A549 (cell line): Measurements from ENCODE around the gene SNF8. TPM values are rescaled to one million over a fixed set of nuclear protein-coding genes. Genes with fewer than 3 reads are reported as not detected.

Source experiments
- ATAC-seq, 2 experiments: fragments of 200-7000 bp in 1 of 2; fragments of >200 bp in 1 of 2; cut with Nextera tagmentation in 1 of 2; cut with Tn5 transposase in 1 of 2; 3 replicates each; pipeline versions ENCODE4 v1.8.0 to v1.9.1; 2018 to 2020; ENCODE audit warnings: mild to moderate bottlenecking in 1 of 2, moderate library complexity in 1 of 2
- CTCF ChIA-PET: fragments of 300-600 bp; sonication (Branson Sonifier 250); formaldehyde crosslinking; extraction: SDS; loops from one replicate; lab custom pipeline; 2021; ENCODE audit warnings: antibody characterized with exemption, inconsistent platforms; lab: Yijun Ruan, JAX
- POLR2A ChIA-PET: fragments of 350-600 bp; formaldehyde crosslinking; extraction: SDS; loops from one replicate; lab custom pipeline; 2021; ENCODE audit warnings: antibody characterized with exemption, inconsistent platforms; lab: Yijun Ruan, JAX
- DNase-seq, 2 experiments: peaks; one replicate each; pipeline versions ENCODE4 v3.0.0 to v3.0.0-alpha.2; 2011 to 2016; ENCODE audit warnings: low read depth in 1 of 2, low spot score in 1 of 2
- FAIRE-seq: peaks from 2 replicates; lab custom pipeline; 2011; peaks lifted over from hg19 to GRCh38; lab: Jason Lieb, UNC
- H3K27ac ChIP-seq, 2 experiments: fragments of >200 bp; sonication (Bioruptor Twin); formaldehyde crosslinking; 3 replicates each; pipeline ENCODE4 v1.5.1; 2016 to 2017
- H3K4me1 ChIP-seq: fragments of >200 bp; sonication (Bioruptor Twin); formaldehyde crosslinking; 3 replicates; pipeline ENCODE4 v1.6.1; 2016
- H3K4me2 ChIP-seq: fragments of >200 bp; sonication (Bioruptor Twin); formaldehyde crosslinking; 3 replicates; pipeline ENCODE4 v1.6.1; 2016
- H3K4me3 ChIP-seq: fragments of >200 bp; sonication (Bioruptor Twin); formaldehyde crosslinking; 3 replicates; pipeline ENCODE4 v1.5.1; 2016
- H3K9me3 ChIP-seq: fragments of >200 bp; sonication (Bioruptor Twin); formaldehyde crosslinking; 3 replicates; pipeline ENCODE4 v1.6.1; 2016
- CHD2 ChIP-seq: fragments of 150-350 bp; IDR thresholded peaks from 2 replicates; pipeline ENCODE4 v1.6.1; 2014; ENCODE audit warnings: low read length; ENCODE audit not compliant: partially characterized antibody
- CHD4 ChIP-seq: fragments of 200-600 bp; sonication (generic); IDR thresholded peaks from 2 replicates; pipeline ENCODE4 v1.6.1; 2016; ENCODE audit warnings: antibody characterized with exemption, mild to moderate bottlenecking, borderline replicate concordance
- CTCF ChIP-seq: fragments of >200 bp; sonication (Bioruptor Twin); formaldehyde crosslinking; IDR thresholded peaks from 3 replicates; pipeline ENCODE4 v1.5.1; 2016
- EHF ChIP-seq: fragments of 250-450 bp; sonication (Bioruptor Pico); IDR thresholded peaks from 2 replicates; pipeline ENCODE4 v1.5.0; 2020; ENCODE audit warnings: mild to moderate bottlenecking
- ELK1 ChIP-seq: fragments of 150-350 bp; IDR thresholded peaks from 2 replicates; pipeline ENCODE4 v1.6.1; 2014; ENCODE audit warnings: low read depth, mild to moderate bottlenecking, low read length
- ESRRA ChIP-seq: fragments of 150-350 bp; IDR thresholded peaks from 2 replicates; pipeline ENCODE4 v1.6.1; 2014; ENCODE audit warnings: mild to moderate bottlenecking, low read length, borderline replicate concordance
- FOSB ChIP-seq: fragments of 250-450 bp; sonication (Bioruptor Pico); IDR thresholded peaks from 2 replicates; pipeline ENCODE4 v1.5.0; 2020; ENCODE audit warnings: mild to moderate bottlenecking, moderate library complexity
- FOSL2 ChIP-seq, 2 experiments: fragments of 450-650 bp in 1 of 2; fragments of >200 bp in 1 of 2; sonication (Bioruptor Twin) in 1 of 2; formaldehyde crosslinking; IDR thresholded peaks; 2 replicates each; pipeline versions ENCODE4 v1.5.0 to v1.6.1; 2016 to 2020; ENCODE audit warnings: mild to moderate bottlenecking in 1 of 2, moderate library complexity in 1 of 2
- GATA3 ChIP-seq: IDR thresholded peaks from 2 replicates; pipeline ENCODE4 v1.6.1; 2012; ENCODE audit warnings: borderline replicate concordance
- HDAC2 ChIP-seq: fragments of 200-600 bp; sonication (generic); IDR thresholded peaks from 2 replicates; pipeline ENCODE4 v1.6.1; 2016
- HEYL ChIP-seq: fragments of 250-450 bp; sonication (Bioruptor Pico); IDR thresholded peaks from 2 replicates; pipeline ENCODE4 v1.8.0; 2021; ENCODE audit warnings: mild to moderate bottlenecking, moderate library complexity
- HMGXB4 ChIP-seq: fragments of 250-450 bp; sonication (Bioruptor Pico); IDR thresholded peaks from 2 replicates; pipeline ENCODE4 v1.5.0; 2021; ENCODE audit warnings: mild to moderate bottlenecking, moderate library complexity, borderline replicate concordance
- HOXA7 ChIP-seq: fragments of 250-450 bp; sonication (Bioruptor Pico); IDR thresholded peaks from 2 replicates; pipeline ENCODE4 v1.5.0; 2020; ENCODE audit warnings: mild to moderate bottlenecking, moderate library complexity
- JUN ChIP-seq, 2 experiments: fragments of >200 bp; sonication (Bioruptor Twin); formaldehyde crosslinking; IDR thresholded peaks; 2 replicates in 1 of 2; 3 replicates in 1 of 2; pipeline ENCODE4 v1.6.1; 2016 to 2017
- KDM5A ChIP-seq: fragments of 200-600 bp; sonication (generic); IDR thresholded peaks from 2 replicates; pipeline ENCODE4 v1.6.1; 2016; ENCODE audit warnings: antibody characterized with exemption, mild to moderate bottlenecking
- MAZ ChIP-seq: fragments of 150-350 bp; IDR thresholded peaks from 2 replicates; pipeline ENCODE4 v1.6.1; 2014; ENCODE audit warnings: antibody characterized with exemption, low read depth, low read length, borderline replicate concordance
- PBX3 ChIP-seq: IDR thresholded peaks from 2 replicates; pipeline ENCODE4 v1.6.1; 2012
- PHF8 ChIP-seq: fragments of 200-600 bp; sonication (generic); IDR thresholded peaks from 2 replicates; pipeline ENCODE4 v1.6.1; 2016; ENCODE audit warnings: low read depth, mild to moderate bottlenecking, antibody characterized with exemption, moderate library complexity, borderline replicate concordance
- POLR2A ChIP-seq: IDR thresholded peaks from 2 replicates; pipeline ENCODE4 v1.6.1; 2012; ENCODE audit warnings: mild to moderate bottlenecking, low read length
- RAD21 ChIP-seq, 2 experiments: fragments of >200 bp in 1 of 2; sonication (Bioruptor Twin) in 1 of 2; formaldehyde crosslinking in 1 of 2; IDR thresholded peaks in 1 of 2; conservative IDR thresholded peaks in 1 of 2; 2 replicates in 1 of 2; 3 replicates in 1 of 2; pipeline ENCODE4 v1.6.1; 2012 to 2018; ENCODE audit warnings: inconsistent platforms in 1 of 2
- RARB ChIP-seq: fragments of 250-450 bp; sonication (Bioruptor Pico); IDR thresholded peaks from 2 replicates; pipeline ENCODE4 v1.8.0; 2021; ENCODE audit warnings: mild to moderate bottlenecking, moderate library complexity
- RFX5 ChIP-seq: fragments of 450-650 bp; IDR thresholded peaks from 2 replicates; pipeline ENCODE4 v1.7.1; 2014; ENCODE audit warnings: antibody characterized with exemption, mild to moderate bottlenecking, moderate library complexity
- SMC3 ChIP-seq: fragments of >200 bp; sonication (Bioruptor Twin); formaldehyde crosslinking; IDR thresholded peaks from 3 replicates; pipeline ENCODE4 v1.6.1; 2018; ENCODE audit warnings: inconsistent platforms
- SREBF2 ChIP-seq: fragments of 450-650 bp; IDR thresholded peaks from 2 replicates; pipeline ENCODE4 v1.6.1; 2014; ENCODE audit warnings: mild to moderate bottlenecking, moderate library complexity
- TFCP2L1 ChIP-seq: fragments of 250-450 bp; sonication (Bioruptor Pico); IDR thresholded peaks from 2 replicates; pipeline ENCODE4 v1.5.0; 2021; ENCODE audit warnings: mild to moderate bottlenecking
- ZC3H11A ChIP-seq: fragments of 450-650 bp; IDR thresholded peaks from 2 replicates; pipeline ENCODE4 v1.6.1; 2014; ENCODE audit warnings: antibody characterized with exemption, mild to moderate bottlenecking
- ZNF302 ChIP-seq: fragments of 250-450 bp; sonication (Bioruptor Pico); IDR thresholded peaks from 2 replicates; pipeline ENCODE4 v1.9.0; 2021; ENCODE audit warnings: inconsistent platforms, mild to moderate bottlenecking, moderate library complexity
- ZSCAN20 ChIP-seq: fragments of 250-450 bp; sonication (Bioruptor Pico); IDR thresholded peaks from 2 replicates; pipeline ENCODE4 v1.8.0; 2022; ENCODE audit warnings: mild to moderate bottlenecking, moderate library complexity
- WGBS: methylation state at CpG from one replicate; pipeline ENCODE4 v1.1.6; 2017; ENCODE audit errors: missing lambda C conversion rate; 5-methylcytosine and 5-hydroxymethylcytosine counted together
- polyA minus RNA-seq: library from RNA; depleted of rRNA, polyadenylated mRNA; stranded (reverse); fragments of >200 nt; gene quantifications from 2 replicates; pipeline ENCODE4 v1.2.3, GENCODE V29; 2011; rRNA and poly(A)+ RNA removed
- polyA plus RNA-seq, 4 experiments: library from polyadenylated mRNA; depleted of rRNA in 3 of 4; stranded (reverse); fragments of >200 nt; fragmentation: RNase III in 1 of 4; extraction: RNeasy Plus Mini Kit Qiagen cat#74134 plus additional on column Dnase treatment in 1 of 4; gene quantifications; 2 replicates in 3 of 4; 3 replicates in 1 of 4; pipeline ENCODE4 v1.2.3, GENCODE V29; 2011 to 2017
- TF ChIP-seq, protein P1 (sequence below): fragments of 250-450 bp; sonication (Bioruptor Pico); IDR thresholded peaks from 2 replicates; pipeline ENCODE4 v1.5.0; 2020; ENCODE audit warnings: low read depth, mild to moderate bottlenecking, moderate library complexity

Gene SNF8, protein sequence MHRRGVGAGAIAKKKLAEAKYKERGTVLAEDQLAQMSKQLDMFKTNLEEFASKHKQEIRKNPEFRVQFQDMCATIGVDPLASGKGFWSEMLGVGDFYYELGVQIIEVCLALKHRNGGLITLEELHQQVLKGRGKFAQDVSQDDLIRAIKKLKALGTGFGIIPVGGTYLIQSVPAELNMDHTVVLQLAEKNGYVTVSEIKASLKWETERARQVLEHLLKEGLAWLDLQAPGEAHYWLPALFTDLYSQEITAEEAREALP
- polyA plus RNA-seq (2011; rRNA removed), result 187 and 209 TPM in 2 replicates
- 368 and 375 TPM in 2 replicates for polyA plus RNA-seq (2012; cell fraction: cytosol; rRNA removed)
- polyA plus RNA-seq (2012; cell fraction: nucleus; rRNA removed), result 159 and 183 TPM in 2 replicates
- polyA plus RNA-seq (2017; fragmentation: RNase III; extraction: RNeasy Plus Mini Kit Qiagen cat#74134 plus additional on column Dnase treatment), result 298 to 323 TPM (median 320 TPM) in 3 replicates
- polyA minus RNA-seq, result 162 TPM in 2 replicates

GRCh38 chr17:48944515-48945260 lies at the start of gene SNF8:
TSS of gene SNF8 (minus strand) at chr17:48944842. CDS start at chr17:48944734, 108 bp downstream.
- peak; percentile 18 for FAIRE-seq
- POLR2A ChIA-PET, result interaction anchor here (0.6 to 3.1 kb wide), 23 partner anchors 9 to 346 kb away, joined by 3 to 44 read pairs (median 6); partner anchors contain the start of genes ATP5MC1, IGF2BP1 and UBE2Z
- TF ChIP-seq EHF (CRISPR knock-in tag), result peak; percentile 95; the same call in 1 of the 2 replicates
- 0 out of 2 replicates have a peak, but pooled peaks have one; percentile 10 for TF ChIP-seq SREBF2
- TF ChIP-seq ZNF302, result no peak
- TF ChIP-seq POLR2A, result peak; percentile 72
- TF ChIP-seq ZSCAN20 (CRISPR knock-in tag), result peak; percentile 76; the same call in 1 of the 2 replicates
- TF ChIP-seq FOSL2 (IDR thresholded peaks at IDR 0.05), result no peak
- peak; percentile 47 for TF ChIP-seq FOSL2 (CRISPR knock-in tag; IDR thresholded peaks at IDR 0.05)
- TF ChIP-seq CHD4, result no peak
- 0 out of 2 replicates have a peak, but pooled peaks have one; percentile 2 for TF ChIP-seq ZC3H11A
- no peak for TF ChIP-seq PBX3
- no peak for TF ChIP-seq RARB (CRISPR knock-in tag)
- peak; percentile 81 to 95; a peak in 3 of 5 replicates for TF ChIP-seq JUN (IDR thresholded peaks at IDR 0.05)
- peak; percentile 94 for TF ChIP-seq HMGXB4 (CRISPR knock-in tag)
- no peak for TF ChIP-seq CTCF
- peak; percentile 31; the same call in 1 of the 2 replicates for TF ChIP-seq FOSB
- TF ChIP-seq, protein P1, sequence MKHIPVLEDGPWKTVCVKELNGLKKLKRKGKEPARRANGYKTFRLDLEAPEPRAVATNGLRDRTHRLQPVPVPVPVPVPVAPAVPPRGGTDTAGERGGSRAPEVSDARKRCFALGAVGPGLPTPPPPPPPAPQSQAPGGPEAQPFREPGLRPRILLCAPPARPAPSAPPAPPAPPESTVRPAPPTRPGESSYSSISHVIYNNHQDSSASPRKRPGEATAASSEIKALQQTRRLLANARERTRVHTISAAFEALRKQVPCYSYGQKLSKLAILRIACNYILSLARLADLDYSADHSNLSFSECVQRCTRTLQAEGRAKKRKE, result peak; percentile 90
- TF ChIP-seq GATA3, result peak; percentile 20; the same call in 1 of the 2 replicates
- peak; percentile 95 for TF ChIP-seq TFCP2L1 (CRISPR knock-in tag)
- peak; percentile 57; the same call in 1 of the 2 replicates for TF ChIP-seq RFX5
- no peak for TF ChIP-seq ELK1
- 0 out of 2 replicates have a peak, but pooled peaks have one; percentile 27 for TF ChIP-seq HOXA7 (CRISPR knock-in tag)
- TF ChIP-seq SMC3, result peak; percentile 39; the same call in 2 of the 3 replicates
- 0 out of 2 replicates have a peak, but pooled peaks have one; percentile 19 for TF ChIP-seq MAZ
- TF ChIP-seq HDAC2, result peak; percentile 16; the same call in 1 of the 2 replicates
- peak; percentile 41 for TF ChIP-seq CHD2
- no peak for TF ChIP-seq ESRRA
- TF ChIP-seq RAD21 (conservative IDR thresholded peaks at IDR 0.05 in 1 of 2, IDR thresholded peaks at IDR 0.05 in 1 of 2), result peak in 1 of 2 experiments; percentile 50; a peak in 4 of 5 replicates
- TF ChIP-seq KDM5A, result peak; percentile 76
- TF ChIP-seq HEYL (CRISPR knock-in tag), result peak; percentile 80; the same call in 1 of the 2 replicates
- peak; percentile 91 for TF ChIP-seq PHF8

More at GRCh38 chr17:48944515-48945260, at the start of gene SNF8:
- H3K9me3 ChIP-seq, result no peaks in the 10 kb centered on the region
- H3K27ac ChIP-seq, result peak within 1 kb of the TSS; percentile 86 to 92
- DNase-seq (peak; percentile 95 to 99), ATAC-seq (peak; percentile 95 to 98)
- peaks cover 19% of the 10 kb centered on the region; the same call in 2 of the 3 replicates for H3K4me1 ChIP-seq
- 6% methylated on average over 28 of the region's 55 CpGs for WGBS
- CTCF ChIA-PET, result interaction anchor here (0.5 to 18.6 kb wide), 15 partner anchors 9 to 346 kb away, joined by 3 to 383 read pairs (median 4); partner anchors contain the start of gene IGF2BP1
- peak within 1 kb of the TSS; percentile 72 for H3K4me2 ChIP-seq
- H3K4me3 ChIP-seq, result peak within 1 kb of the TSS; percentile 60
